HUES64 (cell line): ENCODE results near the gene GPR12.

Experiments
- H3K27ac ChIP-seq: 2 replicates; pipeline ENCODE4 v1.7.0; 2013; ENCODE audit warnings: low read depth, low read length, inconsistent platforms
- H3K27me3 ChIP-seq: 2 replicates; pipeline ENCODE4 v1.6.1; 2013; ENCODE audit warnings: mild to moderate bottlenecking, low read length; ENCODE audit not compliant: insufficient read depth
- H3K36me3 ChIP-seq: 2 replicates; pipeline ENCODE4 v1.6.1; 2013; ENCODE audit warnings: mild to moderate bottlenecking, low read length; ENCODE audit not compliant: insufficient read depth
- H3K4me1 ChIP-seq: 2 replicates; pipeline ENCODE4 v1.6.1; 2013; ENCODE audit warnings: mild to moderate bottlenecking, low read length, moderate library complexity; ENCODE audit not compliant: insufficient read depth
- H3K4me3 ChIP-seq: 2 replicates; pipeline ENCODE4 v1.5.1; 2013; ENCODE audit warnings: mild to moderate bottlenecking, low read length, moderate library complexity
- H3K9ac ChIP-seq: 2 replicates; pipeline ENCODE4 v1.6.1; 2013; ENCODE audit warnings: mild to moderate bottlenecking, low read depth, low read length
- H3K9me3 ChIP-seq: 2 replicates; pipeline ENCODE4 v1.6.1; 2013; ENCODE audit warnings: low read depth, low read length; ENCODE audit not compliant: insufficient read depth
- WGBS: fragments of 150-250, 120-280 bp; methylation state at CpG from one replicate; pipeline ENCODE4 v1.1.7; 2013; ENCODE audit warnings: missing lambda C conversion rate; 5-methylcytosine and 5-hydroxymethylcytosine counted together

The GPR12 gene

DNA sequence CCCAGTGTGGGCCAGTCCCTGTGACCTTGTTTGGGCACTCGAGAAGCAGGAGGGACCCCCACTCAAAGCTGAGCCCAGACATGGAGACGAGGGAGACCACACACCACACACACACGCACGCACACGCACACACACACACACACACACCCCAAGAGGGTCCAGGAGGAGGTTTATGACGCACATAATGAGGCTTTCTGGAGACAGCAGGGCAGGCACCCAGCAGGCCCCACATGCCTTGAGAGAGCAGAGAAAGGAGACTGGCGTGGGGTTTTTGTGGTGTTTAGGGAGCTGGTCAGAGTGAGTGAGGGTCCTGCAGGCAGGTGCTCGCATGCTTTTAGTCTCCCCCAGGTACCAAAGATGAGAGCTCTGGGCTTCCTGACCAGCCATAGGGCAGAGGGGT, 42.4 kb downstream of the GPR12 start:
- H3K36me3 ChIP-seq: no peaks in the 10 kb centered on the region
- peaks cover 5% of the 10 kb centered on the region; the same call in 1 of the 2 replicates for H3K9me3 ChIP-seq
- H3K4me3 ChIP-seq: no peak overlapping the region
- H3K27ac ChIP-seq: no peak overlapping the region
- H3K9ac ChIP-seq: no peak overlapping the region
- no peaks in the 10 kb centered on the region for H3K27me3 ChIP-seq
- no peaks in the 10 kb centered on the region for H3K4me1 ChIP-seq
- WGBS: 92% methylated on average over 8 of the region's 8 CpGs

DNA sequence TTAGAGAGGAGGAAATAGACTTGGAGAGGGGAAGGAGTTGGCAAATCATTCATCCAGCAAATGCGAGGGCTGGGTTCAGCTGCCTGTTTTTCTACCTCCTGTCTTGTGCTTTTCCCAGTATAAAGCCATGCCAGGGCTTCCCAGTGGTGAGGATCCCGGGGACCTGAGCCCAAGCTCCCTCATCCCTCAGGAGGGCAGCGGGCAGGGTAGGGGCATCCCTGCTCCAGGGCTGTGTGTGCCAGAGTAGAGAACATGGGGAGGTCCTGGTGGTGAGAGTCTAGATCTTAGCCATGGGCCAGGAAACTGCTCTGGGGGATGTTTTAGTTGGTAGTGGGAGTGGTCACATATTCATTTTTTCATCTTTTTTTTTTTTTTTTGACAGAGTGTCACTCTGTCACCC, 43.6 kb downstream of the GPR12 start:
- Histone ChIP-seq H3K27me3 (no peaks in the 10 kb centered on the region), H3K9me3 (peaks cover 5% of the 10 kb centered on the region; the same call in 1 of the 2 replicates), H3K27ac (no peak overlapping the region), H3K4me3 (no peak overlapping the region), H3K36me3 (no peaks in the 10 kb centered on the region), H3K4me1 (no peaks in the 10 kb centered on the region), H3K9ac (no peak overlapping the region)
- WGBS: 92% methylated on average over 3 of the region's 3 CpGs

- Histone ChIP-seq H3K9ac (no peak overlapping the region), H3K4me1 (no peaks in the 10 kb centered on the region; the same call in 1 of the 2 replicates), H3K4me3 (no peak overlapping the region), H3K36me3 (no peaks in the 10 kb centered on the region), H3K27me3 (no peaks in the 10 kb centered on the region), H3K27ac (no peak overlapping the region), H3K9me3 (peaks cover 5% of the 10 kb centered on the region; the same call in 1 of the 2 replicates)
- 93% methylated on average over 1 of the region's 1 CpG for WGBS
These were observed 47.2 kb downstream of the GPR12 start for GRCh38 chr13:26713341-26713740.

DNA sequence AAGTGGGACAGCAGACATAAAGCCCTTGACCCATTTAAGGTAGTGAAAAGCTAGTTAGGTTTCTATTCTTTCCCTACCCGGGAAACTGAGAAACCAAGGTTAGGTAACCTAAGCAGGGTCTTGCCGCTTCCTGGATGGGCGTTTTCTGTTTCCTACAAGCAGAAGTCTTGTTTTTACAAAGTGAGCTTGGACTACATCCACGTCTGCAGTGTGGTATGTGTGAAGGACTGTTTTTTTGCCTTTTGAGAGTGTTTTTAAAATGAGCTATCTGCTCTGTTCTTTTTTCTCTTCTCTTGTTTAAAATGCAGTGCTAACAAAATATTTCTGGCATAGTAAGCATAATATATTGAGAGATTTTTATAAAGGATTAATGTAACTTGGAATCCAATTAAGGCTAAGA, 49.4 kb downstream of the GPR12 start:
- H3K4me3 ChIP-seq: no peak overlapping the region
- peaks cover 5% of the 10 kb centered on the region; the same call in 1 of the 2 replicates for H3K9me3 ChIP-seq
- whole genome bisulfite sequencing: 85% methylated on average over 4 of the region's 4 CpGs
- H3K36me3 ChIP-seq: no peaks in the 10 kb centered on the region
- H3K27ac ChIP-seq: no peak overlapping the region
- H3K9ac ChIP-seq: no peak overlapping the region
- no peaks in the 10 kb centered on the region; the same call in 1 of the 2 replicates for H3K4me1 ChIP-seq
- H3K27me3 ChIP-seq: no peaks in the 10 kb centered on the region

DNA sequence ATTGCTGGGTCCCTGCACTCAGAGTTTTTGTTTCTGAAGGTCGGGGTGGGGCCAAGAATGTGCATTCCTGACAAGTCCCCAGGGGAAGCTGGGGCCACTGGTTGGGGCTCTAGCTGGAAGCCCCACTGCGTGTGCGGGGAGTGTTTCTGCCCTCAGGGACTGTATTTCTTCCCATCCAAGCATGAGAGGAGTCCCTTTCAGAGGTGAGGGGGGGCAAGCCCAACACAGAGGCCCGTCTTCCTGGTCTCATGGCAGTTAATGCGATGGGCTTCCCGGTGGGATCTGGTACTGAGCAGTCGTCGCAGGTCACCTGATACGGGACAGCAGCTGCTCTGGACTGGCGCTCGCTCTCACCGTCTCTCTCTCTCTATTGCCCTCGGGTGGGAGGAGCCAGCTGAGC, 50.4 kb downstream of the GPR12 start:
- 76% methylated on average over 13 of the region's 13 CpGs for WGBS
- Histone ChIP-seq H3K9ac (no peak overlapping the region), H3K9me3 (peaks cover 5% of the 10 kb centered on the region; the same call in 1 of the 2 replicates), H3K36me3 (no peaks in the 10 kb centered on the region), H3K27me3 (no peaks in the 10 kb centered on the region), H3K4me1 (no peaks in the 10 kb centered on the region; the same call in 1 of the 2 replicates), H3K27ac (no peak overlapping the region), H3K4me3 (no peak overlapping the region)

- H3K9ac ChIP-seq: no peak overlapping the region
- no peak overlapping the region for H3K4me3 ChIP-seq
- no peaks in the 10 kb centered on the region for H3K27me3 ChIP-seq
- H3K27ac ChIP-seq: no peak overlapping the region
- peaks cover 5% of the 10 kb centered on the region; the same call in 1 of the 2 replicates for H3K9me3 ChIP-seq
- no peaks in the 10 kb centered on the region; the same call in 1 of the 2 replicates for H3K4me1 ChIP-seq
- WGBS: 88% methylated on average over 7 of the region's 7 CpGs
- H3K36me3 ChIP-seq: no peaks in the 10 kb centered on the region
These were observed 51.1 kb downstream of the GPR12 start for GRCh38 chr13:26709461-26709860.

GRCh38 chr13:26708007-26708297, 52.6 kb downstream of the GPR12 start:
- H3K27me3 ChIP-seq: no peaks in the 10 kb centered on the region
- H3K9me3 ChIP-seq: no peaks in the 10 kb centered on the region
- H3K4me1 ChIP-seq: no peaks in the 10 kb centered on the region; the same call in 1 of the 2 replicates
- no peak overlapping the region for H3K4me3 ChIP-seq
- 84% methylated on average over 6 of the region's 6 CpGs for WGBS
- no peak overlapping the region for H3K27ac ChIP-seq
- no peak overlapping the region for H3K9ac ChIP-seq
- H3K36me3 ChIP-seq: no peaks in the 10 kb centered on the region

DNA sequence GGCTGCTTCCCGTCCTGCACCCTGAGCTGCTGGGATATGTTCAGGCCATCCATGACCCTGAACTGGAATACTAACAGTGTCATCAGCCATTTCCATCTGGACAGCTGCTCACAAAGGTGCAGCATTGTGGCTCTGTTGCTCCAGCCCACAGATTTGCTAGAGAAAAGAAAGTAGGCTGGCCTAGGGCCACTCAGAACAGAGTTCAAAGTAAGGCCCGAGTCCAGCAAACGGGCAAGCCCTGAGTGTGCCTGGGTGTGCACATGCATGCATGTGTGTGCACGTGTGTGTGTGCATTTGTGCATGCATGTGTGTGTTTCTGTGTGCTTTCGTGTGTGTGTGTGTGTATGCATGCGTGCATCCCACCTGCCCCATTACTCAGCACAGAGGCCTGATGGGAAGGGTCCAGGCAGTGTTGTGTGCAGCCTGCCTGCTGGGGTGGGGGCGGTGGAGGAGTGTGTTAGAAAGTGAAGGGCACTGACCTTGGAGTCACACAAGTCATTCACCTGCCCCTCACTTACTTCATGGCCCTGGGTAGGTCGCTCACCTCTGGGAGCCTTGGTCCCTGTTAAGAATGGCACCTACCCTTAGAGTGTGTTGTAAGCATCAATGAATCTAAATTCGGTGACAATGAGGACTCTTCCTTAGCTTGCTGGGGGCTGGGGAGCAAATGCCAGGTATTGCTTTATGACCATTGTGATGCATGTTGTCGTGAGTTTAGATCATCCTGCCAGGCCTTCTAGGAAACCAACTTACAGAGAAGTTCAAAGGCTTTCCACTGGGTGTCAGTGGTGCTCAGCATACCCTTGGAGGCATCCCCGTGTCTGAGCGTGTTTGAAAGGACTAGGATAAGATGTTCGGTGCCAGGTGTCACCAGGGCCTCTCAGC, 53.2 kb downstream of the GPR12 start:
- Histone ChIP-seq H3K27ac (no peak overlapping the region), H3K27me3 (no peaks in the 10 kb centered on the region)
- WGBS: 60% methylated on average over 13 of the region's 13 CpGs

GRCh38 chr13:26706381-26706780, 54.2 kb downstream of the GPR12 start:
- Histone ChIP-seq H3K27ac (no peak overlapping the region), H3K27me3 (no peaks in the 10 kb centered on the region), H3K4me3 (no peak overlapping the region), H3K9me3 (no peaks in the 10 kb centered on the region), H3K36me3 (no peaks in the 10 kb centered on the region), H3K9ac (no peak overlapping the region), H3K4me1 (no peaks in the 10 kb centered on the region; the same call in 1 of the 2 replicates)
- WGBS: 70% methylated on average over 5 of the region's 7 CpGs

More for the DNA sequence above, 53.2 kb downstream of the GPR12 start:
- Histone ChIP-seq H3K9me3 (no peaks in the 10 kb centered on the region), H3K36me3 (no peaks in the 10 kb centered on the region), H3K4me3 (no peak overlapping the region), H3K9ac (no peak overlapping the region), H3K4me1 (no peaks in the 10 kb centered on the region; the same call in 1 of the 2 replicates)

DNA sequence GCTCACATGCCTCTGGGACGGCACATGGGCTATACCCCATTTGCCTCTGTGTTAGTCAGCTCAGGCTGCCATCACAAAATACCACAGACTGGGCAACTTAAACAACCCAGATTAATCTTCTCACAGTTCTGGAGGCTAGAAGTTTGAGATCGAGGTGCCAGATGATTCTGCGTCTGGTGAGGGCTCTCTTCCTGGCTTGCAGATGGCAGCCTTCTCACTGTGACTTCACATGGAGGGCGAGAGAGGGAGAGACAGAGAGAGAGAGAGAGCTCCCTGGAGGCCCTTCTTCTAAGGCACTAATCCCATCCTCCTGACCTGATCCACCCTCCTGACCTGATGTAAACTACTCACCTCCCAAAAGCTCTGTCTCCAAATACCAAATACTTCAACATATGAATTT, 55.0 kb downstream of the GPR12 start:
- Histone ChIP-seq H3K4me1 (no peaks in the 10 kb centered on the region; the same call in 1 of the 2 replicates), H3K9me3 (no peaks in the 10 kb centered on the region), H3K27ac (no peak overlapping the region), H3K9ac (no peak overlapping the region), H3K36me3 (no peaks in the 10 kb centered on the region), H3K4me3 (no peak overlapping the region), H3K27me3 (no peaks in the 10 kb centered on the region)
- WGBS: 97% methylated on average over 4 of the region's 4 CpGs
